Ishikawa (cell line): ENCODE data around the gene RNF217.
A peak's percentile ranks its signal among the peaks of the same experiment; 100 is the strongest.

Source experiments
- CEBPB ChIP-seq: IDR thresholded peaks from 2 replicates; pipeline ENCODE4 v1.6.1; 2012
- CREB1 ChIP-seq: IDR thresholded peaks from 2 replicates; pipeline ENCODE4 v1.6.1; 2012; ENCODE audit warnings: low read depth
- EGR1 ChIP-seq: IDR thresholded peaks from 2 replicates; pipeline ENCODE4 v1.6.1; 2012
- EP300 ChIP-seq: IDR thresholded peaks from 2 replicates; pipeline ENCODE4 v1.6.1; 2012; ENCODE audit warnings: borderline replicate concordance
- FOXM1 ChIP-seq: IDR thresholded peaks from 2 replicates; pipeline ENCODE4 v1.6.1; 2012; ENCODE audit warnings: low read depth, borderline replicate concordance
- MAX ChIP-seq: IDR thresholded peaks from 2 replicates; pipeline ENCODE4 v1.6.1; 2012
- NFIC ChIP-seq: IDR thresholded peaks from 2 replicates; pipeline ENCODE4 v1.6.1; 2012
- RAD21 ChIP-seq: IDR thresholded peaks from 2 replicates; pipeline ENCODE4 v1.6.1; 2012; ENCODE audit warnings: low read depth
- REST ChIP-seq: IDR thresholded peaks from 2 replicates; pipeline ENCODE4 v1.6.1; 2012; ENCODE audit warnings: low read depth, mild to moderate bottlenecking
- TAF1 ChIP-seq: IDR thresholded peaks from 2 replicates; pipeline ENCODE4 v1.6.1; 2012; ENCODE audit warnings: low read depth, mild to moderate bottlenecking
- TCF12 ChIP-seq: IDR thresholded peaks from 2 replicates; pipeline ENCODE4 v1.6.1; 2012; ENCODE audit warnings: low read depth
- TEAD4 ChIP-seq: IDR thresholded peaks from 2 replicates; pipeline ENCODE4 v1.6.1; 2012
- YY1 ChIP-seq: IDR thresholded peaks from 2 replicates; pipeline ENCODE4 v1.6.1; 2012; ENCODE audit warnings: low read depth
- ZBTB7A ChIP-seq: IDR thresholded peaks from 2 replicates; pipeline ENCODE4 v1.6.1; 2012; ENCODE audit warnings: low read depth
- TF ChIP-seq, protein P1 (sequence below): IDR thresholded peaks from 2 replicates; pipeline ENCODE4 v1.6.1; 2012

RNF217 gene

DNA sequence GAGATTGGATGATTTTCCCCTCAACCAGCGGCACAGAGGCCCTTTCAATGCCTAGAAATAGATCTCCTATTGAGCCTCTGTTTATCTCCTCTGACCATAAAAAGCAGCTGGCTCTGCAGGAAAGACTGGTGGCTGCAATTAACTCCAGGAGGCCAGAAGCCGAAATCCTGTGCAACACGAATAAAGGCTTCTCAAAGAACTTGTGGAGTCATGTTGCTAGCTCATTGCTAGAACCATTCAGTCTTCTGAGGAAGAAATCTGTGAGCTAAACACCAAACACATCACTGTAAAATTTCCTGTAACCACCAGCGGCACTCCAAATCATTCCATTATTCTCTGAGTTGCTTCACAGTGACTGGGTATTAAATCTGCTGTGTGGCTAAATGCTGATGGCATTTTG is 142.2 kb downstream of the RNF217 start:
- TF ChIP-seq REST: no peak
- TF ChIP-seq EP300: peak; percentile 31; the same call in 1 of the 2 replicates
- TF ChIP-seq RAD21: no peak
- no peak for TF ChIP-seq CREB1
- 0 out of 2 replicates have a peak, but pooled peaks have one; percentile 11 for TF ChIP-seq YY1
- peak; percentile 14; the same call in 1 of the 2 replicates for TF ChIP-seq MAX
- peak; percentile 1; the same call in 1 of the 2 replicates for TF ChIP-seq CEBPB
- no peak for TF ChIP-seq TAF1

DNA sequence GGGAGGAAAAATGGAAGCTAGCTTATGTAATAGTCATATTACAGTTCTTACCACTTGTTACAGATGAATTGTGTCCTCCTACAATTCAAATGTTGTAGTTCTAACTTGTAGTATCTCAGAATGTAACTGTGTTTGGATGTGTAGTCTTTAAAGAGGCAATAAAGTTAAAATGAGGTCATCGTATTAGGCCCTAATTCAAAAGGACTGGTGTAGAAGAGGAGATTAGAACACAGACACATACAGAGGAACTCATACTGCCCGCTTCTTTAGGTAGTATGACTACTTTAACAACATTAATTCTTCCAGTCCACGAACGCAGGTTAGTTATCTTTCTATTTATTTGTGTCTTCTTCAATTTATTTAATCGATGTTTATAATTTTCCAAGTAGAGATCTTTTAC is 144.8 kb downstream of the RNF217 start:
- no peak for TF ChIP-seq NFIC
- TF ChIP-seq MAX: no peak
- TF ChIP-seq CREB1: no peak
- TF ChIP-seq YY1: no peak
- no peak for TF ChIP-seq CEBPB
- TF ChIP-seq EP300: no peak
- no peak for TF ChIP-seq RAD21
- no peak for TF ChIP-seq FOXM1
- TF ChIP-seq, protein P1, sequence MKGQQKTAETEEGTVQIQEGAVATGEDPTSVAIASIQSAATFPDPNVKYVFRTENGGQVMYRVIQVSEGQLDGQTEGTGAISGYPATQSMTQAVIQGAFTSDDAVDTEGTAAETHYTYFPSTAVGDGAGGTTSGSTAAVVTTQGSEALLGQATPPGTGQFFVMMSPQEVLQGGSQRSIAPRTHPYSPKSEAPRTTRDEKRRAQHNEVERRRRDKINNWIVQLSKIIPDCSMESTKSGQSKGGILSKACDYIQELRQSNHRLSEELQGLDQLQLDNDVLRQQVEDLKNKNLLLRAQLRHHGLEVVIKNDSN: no peak

GRCh38 chr6:125107896-125108295 is 145.7 kb downstream of the RNF217 start:
- TF ChIP-seq TCF12 (no peak), MAX (no peak), EGR1 (no peak), RAD21 (no peak), NFIC (no peak), CEBPB (no peak), FOXM1 (no peak), ZBTB7A (no peak), REST (no peak), TEAD4 (no peak), YY1 (no peak), CREB1 (no peak), EP300 (no peak), TAF1 (no peak)
- TF ChIP-seq, protein P1: no peak

DNA sequence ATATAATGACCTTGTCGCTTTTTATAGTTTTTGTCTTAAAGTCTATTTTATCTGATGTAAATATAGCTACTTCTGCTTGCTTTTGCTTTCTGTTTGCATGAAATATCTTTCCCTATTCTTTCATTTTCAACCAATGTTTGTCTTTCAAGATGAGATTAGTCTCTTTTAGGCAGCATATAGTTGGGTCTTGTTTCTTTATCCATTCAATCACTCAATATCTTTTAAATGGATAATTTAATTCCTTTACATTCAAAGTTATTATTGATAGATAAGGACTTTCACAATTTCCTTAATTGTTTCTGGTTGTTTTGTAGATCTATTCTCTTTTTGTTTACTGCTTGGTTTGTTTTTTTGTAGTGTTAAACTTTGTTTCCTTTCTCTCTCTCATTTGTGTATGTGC is 147.8 kb downstream of the RNF217 start:
- TF ChIP-seq EGR1: no peak
- TF ChIP-seq NFIC: no peak
- TF ChIP-seq YY1: no peak
- no peak for TF ChIP-seq REST
- TF ChIP-seq EP300: no peak
- no peak for TF ChIP-seq TCF12
- no peak for TF ChIP-seq MAX
- no peak for TF ChIP-seq ZBTB7A
- TF ChIP-seq, protein P1: no peak
- no peak for TF ChIP-seq RAD21
- TF ChIP-seq CEBPB: no peak
- no peak for TF ChIP-seq TEAD4
- TF ChIP-seq TAF1: no peak
- no peak for TF ChIP-seq CREB1
- TF ChIP-seq FOXM1: no peak
